Left renal cortex interstitium (tissue), 4 donors: ENCODE results near the gene ALK. TPM values are rescaled to one million over a fixed set of nuclear protein-coding genes. Genes with fewer than 3 reads are reported as not detected.
"Not testable (repeated sequence)": the region's sequence is repeated elsewhere in the genome, so short reads cannot be mapped to it uniquely, and the experiment has no call there.

Experiments
- DNase-seq, 4 donors: peaks; one replicate each; pipeline ENCODE4 v3.0.0-alpha.2; 2013; ENCODE audit warnings: low read depth in 4 of 4, low spot score in 2 of 4, missing footprints in 1 of 4
- polyA plus RNA-seq, 4 donors: library from polyadenylated mRNA; unstranded; fragments of 120-200 nt; gene quantifications; one replicate each; pipeline ENCODE4 v1.2.1, GENCODE V29; 2013; ENCODE audit not compliant: insufficient read length in 4 of 4

Gene ALK
- polyA plus RNA-seq, 4 donors: 0.24 to 0.68 (median 0.31) TPM

GRCh38 chr2:29844713-29845326 is 76.6 kb downstream of the ALK start:
- DNase-seq: no peak

GRCh38 chr2:29841386-29842004 is 79.9 kb downstream of the ALK start:
- peak in 2 of 4 donors; percentile 10 to 12 for DNase-seq

- DNase-seq: no peak
Measured at GRCh38 chr2:29839306-29839705, 82.1 kb downstream of the ALK start.

- DNase-seq: no peak
Measured at GRCh38 chr2:29837925-29838324, 83.5 kb downstream of the ALK start.

DNA sequence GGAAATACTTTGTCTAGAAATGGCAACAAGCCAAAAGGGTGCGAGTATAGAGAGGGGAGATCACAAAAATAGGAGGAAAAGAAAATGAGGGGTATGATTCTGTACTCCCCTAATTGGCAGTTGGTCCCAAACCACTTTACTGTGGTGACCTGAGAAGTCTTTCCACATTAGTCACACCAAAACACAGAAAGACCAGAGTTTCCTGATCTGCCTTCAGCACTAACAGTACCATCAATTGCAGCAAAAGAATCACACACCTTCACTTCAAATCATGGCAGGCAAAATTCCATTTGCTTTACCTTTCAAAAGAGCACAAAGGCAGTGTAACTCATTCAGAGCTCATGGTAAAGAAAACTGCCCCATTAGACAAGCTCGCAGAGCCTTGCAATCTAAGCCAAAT is 86.8 kb downstream of the ALK start:
- no peak for DNase-seq

DNA sequence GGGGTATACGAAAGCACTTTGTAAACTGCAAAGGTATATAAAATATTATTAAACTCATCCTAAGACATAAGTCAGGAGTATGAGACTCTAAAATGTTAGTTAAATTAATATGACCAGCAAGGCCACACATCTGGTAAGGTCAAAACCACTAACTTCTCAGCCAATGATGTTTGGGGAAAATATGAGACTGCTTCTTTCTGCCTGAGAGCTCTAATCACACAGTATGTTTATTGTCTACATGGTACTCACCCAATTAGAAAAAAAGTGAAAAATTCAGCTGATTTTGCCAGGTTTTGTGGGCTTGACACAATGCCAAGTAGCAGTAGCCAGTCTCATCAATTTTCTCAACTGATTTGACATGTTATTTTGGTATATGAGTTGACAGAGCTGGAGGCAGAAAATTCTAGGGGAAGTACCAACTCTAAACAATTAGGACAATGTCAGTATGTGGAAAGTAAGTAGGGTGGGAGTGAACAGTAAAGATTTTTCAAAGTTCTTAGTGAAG is 87.3 kb downstream of the ALK start:
- DNase-seq: no peak

DNA sequence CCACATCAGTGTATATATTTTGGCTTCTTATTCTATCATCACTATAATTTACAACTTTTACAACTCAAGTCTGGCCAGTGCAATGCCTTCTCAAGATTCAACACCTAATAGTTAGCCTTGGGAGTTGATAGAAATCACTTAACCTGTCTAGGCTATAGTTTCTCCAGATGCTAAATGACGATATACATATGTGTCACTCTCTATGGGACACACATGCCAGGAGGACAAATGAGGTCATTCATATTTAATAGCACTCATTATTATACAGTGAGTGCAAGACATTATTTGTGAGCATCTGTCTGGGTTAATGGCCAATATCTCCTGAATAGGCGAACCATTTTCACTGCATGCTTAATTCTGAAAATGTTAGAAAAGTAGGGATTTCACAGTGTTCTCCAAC is 89.8 kb downstream of the ALK start:
- DNase-seq: no peak

GRCh38 chr2:29829841-29830240 is 91.5 kb downstream of the ALK start:
- no peak for DNase-seq

DNA sequence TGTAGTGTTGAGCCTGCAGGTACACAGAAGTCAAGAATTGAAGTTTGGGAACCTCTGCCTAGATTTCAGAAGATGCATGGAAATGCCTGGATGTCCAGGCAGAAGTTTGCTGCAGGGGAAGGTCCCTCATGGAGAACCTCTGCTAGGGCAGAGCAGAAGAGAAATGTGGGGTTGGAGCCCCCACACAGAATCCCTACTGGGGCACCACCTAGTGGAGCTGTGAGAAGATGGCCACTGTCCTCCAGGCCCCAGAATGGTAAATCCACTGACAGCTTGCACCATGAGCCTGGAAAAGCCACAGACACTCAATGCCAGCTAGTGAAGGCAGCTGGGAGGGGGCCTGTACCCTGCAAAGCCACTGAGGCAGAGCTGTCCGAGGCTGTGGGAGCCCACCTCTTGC is 97.2 kb downstream of the ALK start:
- DNase-seq: not testable (repeated sequence)

DNA sequence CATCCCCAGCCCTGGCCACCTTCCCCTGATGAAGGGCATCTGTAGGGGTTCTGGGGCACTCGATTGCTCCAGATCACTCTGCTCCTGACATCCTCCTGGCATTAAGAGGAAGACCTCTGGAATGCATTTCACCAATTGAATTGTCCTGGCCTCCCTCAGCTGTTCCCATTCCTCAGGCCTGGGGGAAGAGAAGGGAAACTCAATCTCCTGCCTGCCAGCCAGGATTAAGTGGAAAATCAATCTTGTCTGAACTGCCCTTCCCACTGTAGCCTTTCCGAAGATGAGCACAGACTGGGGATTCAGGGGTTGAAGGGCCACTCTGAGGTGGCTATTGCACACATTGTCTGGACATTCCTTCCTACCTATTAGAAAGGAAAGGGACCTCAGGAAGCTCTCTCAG is 99.8 kb downstream of the ALK start:
- no peak for DNase-seq

GRCh38 chr2:29819570-29819969 is 101.8 kb downstream of the ALK start:
- DNase-seq: no peak

DNA sequence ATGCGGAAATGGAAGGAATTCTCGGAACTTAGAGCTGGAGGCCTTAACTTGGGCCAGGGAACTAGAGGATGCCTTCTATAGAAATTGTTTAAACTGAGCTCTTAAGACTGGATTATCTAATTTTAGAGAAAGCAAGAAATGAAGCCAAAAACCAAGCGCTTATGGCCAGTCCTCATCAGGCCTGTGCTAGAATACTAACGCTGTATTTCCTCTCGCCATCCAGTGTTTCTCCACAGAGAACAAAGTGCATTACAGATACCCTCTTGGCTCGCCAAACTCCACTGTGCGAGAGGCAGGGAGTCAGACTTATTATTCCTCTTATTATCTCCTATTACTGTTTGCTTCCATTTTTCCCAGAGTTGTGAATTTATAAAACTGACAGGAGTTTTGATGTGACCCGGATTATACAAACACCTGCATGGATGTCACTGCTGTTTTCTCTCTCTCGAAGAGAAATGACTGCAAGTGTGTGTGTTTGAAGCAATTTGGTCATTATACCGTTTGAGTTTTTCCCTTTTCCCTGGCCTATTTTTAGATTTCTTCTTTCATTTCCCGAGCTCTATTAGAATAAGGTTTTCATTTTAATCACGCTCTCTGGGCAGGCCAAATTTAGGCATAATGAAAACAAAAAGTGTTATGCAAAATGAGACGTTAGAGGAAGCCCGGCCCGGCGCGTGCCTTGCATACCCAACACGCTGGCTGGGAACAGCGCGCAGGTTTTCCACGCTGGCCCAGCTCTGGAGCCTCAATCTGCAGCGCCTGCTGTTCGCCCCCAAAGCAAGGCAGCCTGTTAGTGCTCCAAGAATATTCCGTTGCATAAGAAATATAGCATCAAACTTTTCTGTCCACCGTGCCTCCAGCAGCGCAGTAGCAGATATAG is 103.3 kb downstream of the ALK start:
- no peak for DNase-seq

DNA sequence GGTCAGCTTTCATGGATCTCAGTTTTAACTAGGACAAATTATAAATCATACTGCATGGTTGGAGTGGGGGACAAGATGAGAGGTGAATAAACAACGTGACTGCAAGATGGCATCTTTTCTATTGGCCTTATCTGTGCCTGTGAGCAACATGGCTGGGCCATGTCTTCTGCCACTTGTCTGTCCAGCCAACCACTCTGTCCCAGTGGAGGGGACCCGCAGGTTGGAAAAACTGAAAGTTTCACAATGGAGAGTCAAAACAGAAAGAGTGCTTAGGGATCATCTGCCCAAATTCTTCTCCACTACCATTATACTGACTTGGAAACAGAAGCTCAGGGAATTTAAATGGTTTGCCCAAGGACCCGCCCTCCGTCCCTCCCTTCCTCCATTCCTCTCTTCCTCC is 104.1 kb downstream of the ALK start:
- no peak for DNase-seq

- DNase-seq: no peak
Measured at GRCh38 chr2:29816651-29817050, 104.7 kb downstream of the ALK start.

- no peak for DNase-seq
Measured at GRCh38 chr2:29811378-29811777, 110.0 kb downstream of the ALK start.

- DNase-seq: no peak
Measured at GRCh38 chr2:29810956-29811355, 110.4 kb downstream of the ALK start.

- DNase-seq: no peak
Measured at GRCh38 chr2:29808321-29808720, 113.1 kb downstream of the ALK start.

DNA sequence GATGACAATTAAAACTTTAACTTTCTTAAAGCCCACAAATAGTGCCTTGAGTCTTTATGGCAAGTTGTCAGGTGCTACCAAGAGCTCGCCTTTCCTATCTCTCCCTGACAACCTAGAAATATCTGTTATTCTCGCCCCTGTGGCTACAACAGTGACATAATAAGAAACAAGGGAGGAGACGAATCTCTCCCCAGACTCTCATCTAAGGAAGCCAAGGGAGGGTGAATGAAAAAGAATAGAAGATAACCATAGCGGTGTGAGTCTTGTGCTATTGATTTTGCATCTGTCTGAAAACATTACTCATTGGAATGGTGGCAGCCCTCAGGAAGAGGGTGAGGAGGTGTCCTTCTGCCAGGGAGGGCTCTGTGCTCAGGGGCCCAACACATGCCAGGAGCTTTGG is 114.3 kb downstream of the ALK start:
- no peak for DNase-seq

GRCh38 chr2:29806461-29806860 is 114.9 kb downstream of the ALK start:
- no peak for DNase-seq

DNA sequence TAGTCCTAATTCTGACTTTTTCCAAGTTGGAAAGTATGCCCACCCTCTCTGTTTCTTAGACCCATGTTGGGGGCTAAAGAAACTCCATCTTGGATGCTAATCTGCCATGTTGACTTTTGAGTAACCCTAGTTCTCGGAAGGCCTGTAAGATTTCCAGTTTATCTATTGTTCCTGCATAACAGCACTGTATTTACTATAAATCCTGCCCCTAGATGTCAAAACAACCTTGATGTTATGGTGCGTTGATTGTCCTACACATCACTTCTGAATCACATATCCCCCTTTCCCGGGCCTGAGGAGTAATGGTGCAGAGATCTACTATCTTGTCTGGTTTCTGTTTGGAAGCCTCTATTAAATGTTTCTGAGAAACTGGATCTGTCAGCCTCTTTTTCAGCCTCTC is 116.7 kb downstream of the ALK start:
- no peak for DNase-seq

DNA sequence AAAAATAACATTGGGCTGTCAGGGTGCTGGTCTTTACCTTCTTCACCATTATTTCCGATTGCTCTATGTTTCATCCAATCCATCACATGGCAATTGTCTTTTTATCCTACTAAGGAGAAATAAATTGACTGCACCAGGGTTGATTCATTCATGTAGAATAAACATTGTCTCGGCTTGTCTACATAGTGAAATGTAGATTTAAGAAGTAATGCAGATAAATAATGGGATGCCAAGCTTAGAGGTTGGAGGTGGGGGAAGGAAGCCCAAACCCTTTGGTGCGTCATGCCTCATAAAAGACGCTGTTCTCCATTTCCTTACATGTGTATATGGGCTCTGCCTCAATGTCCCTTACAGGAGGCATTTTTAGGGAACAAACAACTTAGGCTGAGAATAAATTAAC is 117.8 kb downstream of the ALK start:
- DNase-seq: no peak

- no peak for DNase-seq
Measured at GRCh38 chr2:29802986-29803385, 118.4 kb downstream of the ALK start.
